ENCODE data around the gene P2RY11.

The P2RY11 gene

GRCh38 chr19:10111405-10111811, at the start of gene P2RY11:
Gene P2RY11, plus strand, starts transcription at chr19:10111693. Its CDS starts 29 bp downstream, at chr19:10111722.
- no peak for DNase-seq

DNA sequence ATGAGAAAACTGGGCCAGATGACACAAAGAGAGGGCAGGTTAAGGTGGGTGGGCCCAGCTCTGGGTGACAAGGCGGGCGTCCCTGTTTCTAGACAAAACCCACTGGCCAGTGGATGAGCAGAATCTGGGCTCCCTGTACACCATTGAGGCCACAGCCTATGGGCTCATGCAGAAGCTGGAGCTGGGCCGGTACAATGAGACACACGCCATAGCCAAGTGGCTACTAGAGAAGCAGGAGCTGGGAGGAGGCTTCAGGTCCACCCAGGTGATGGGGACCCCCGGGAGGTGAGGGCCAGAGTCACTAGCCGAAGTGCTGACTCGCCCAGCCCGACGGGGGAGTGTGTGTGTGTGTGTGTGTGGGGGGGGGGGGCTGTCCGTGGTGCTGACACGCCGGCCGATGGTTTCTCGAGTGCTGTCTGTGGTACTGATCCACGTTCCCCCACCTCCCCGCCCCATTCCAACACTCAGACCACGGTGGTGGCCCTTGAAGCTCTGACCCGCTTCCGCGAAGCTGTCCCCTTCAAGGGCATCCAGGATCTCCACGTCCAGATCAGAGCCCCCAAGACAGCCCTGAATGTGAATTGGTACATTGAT, 49.7 kb upstream of the P2RY11 start:
- DNase-seq, result no peak

DNA sequence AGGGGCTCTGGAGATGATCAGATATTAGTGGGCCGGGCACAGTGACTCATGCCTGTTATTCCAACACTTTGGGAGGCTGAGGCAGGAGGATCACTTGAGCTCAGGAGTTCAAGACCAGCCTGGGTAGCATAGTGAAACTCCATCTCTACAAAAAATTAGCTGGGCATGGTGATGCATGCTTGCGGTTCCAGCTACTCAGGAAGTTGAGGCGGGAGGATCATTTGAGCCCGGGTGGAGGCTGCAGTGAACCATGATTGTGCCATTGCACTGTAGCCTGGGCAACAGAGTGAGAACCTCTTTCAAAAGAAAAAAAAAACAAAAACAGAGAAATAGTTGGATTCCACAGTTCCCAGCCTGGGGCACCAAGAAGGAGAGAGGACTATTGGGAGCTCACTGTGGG, 43.3 kb upstream of the P2RY11 start:
- no peak for DNase-seq

GRCh38 chr19:10069046-10069445, 42.4 kb upstream of the P2RY11 start:
- no peak for DNase-seq

DNA sequence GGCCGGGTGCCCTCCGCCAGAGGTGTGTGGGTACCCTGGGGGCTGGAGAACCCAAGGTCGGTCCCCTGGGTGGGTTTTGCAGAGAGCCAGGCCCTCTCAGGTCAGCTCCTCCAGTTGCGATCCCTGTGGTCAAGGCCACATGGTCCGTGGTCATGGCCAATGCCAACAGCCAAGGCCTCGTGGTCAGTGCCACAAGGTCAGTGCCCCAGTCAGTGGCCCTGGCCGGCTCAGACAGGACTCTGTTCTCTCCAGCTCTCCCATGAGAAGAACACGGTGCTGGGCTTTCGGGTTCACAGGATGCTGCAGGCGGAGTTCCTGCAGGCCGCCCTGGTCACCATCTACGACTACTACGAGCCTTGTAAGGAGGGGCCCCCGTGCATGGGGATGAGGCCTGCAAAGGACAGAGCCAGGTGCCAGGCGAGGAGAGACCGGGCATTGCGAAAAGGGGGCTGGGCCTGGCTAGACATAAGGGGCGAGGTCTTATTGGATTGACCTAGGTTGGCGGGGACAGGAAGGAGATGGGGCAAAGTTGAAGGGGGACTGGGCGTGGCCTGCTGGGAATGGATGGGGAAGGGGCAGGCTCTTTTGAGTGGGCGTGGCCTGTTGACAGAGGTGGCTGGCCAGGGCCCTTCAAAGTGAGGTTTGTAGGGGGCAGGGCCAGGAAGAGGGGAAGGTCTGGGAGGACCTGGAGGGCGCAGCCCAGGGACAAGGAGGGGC, 40.6 kb upstream of the P2RY11 start:
- DNase-seq, result no peak

- DNase-seq, result peak; percentile 59
Observed at GRCh38 chr19:10074153-10074552, 37.3 kb upstream of the P2RY11 start.

DNA sequence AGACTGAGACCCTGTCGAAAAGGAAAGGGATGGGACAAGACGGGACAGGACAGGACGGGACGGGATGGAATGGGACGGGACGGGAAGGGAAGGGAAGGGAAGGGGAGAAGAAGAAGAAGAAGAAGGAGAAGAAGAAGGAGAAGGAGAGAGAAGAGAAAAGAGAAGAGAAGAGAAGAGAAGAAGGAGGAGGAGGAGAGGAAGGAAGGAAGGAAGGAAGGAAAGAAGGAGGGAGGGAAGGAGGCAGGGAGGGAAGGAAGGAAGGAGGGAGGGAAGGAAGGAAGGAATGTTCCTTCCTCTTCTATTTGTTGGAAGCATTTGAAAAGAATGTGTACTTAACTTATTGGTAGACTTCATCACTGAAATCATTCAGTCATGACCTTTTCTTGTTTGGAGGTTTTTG, 35.0 kb upstream of the P2RY11 start:
- no peak for DNase-seq

- no peak for DNase-seq
Observed at GRCh38 chr19:10078329-10078728, 33.2 kb upstream of the P2RY11 start.

GRCh38 chr19:10079031-10079453, 32.5 kb upstream of the P2RY11 start:
- no peak for DNase-seq

GRCh38 chr19:10083911-10084310, 27.6 kb upstream of the P2RY11 start:
- DNase-seq, result no peak

- DNase-seq, result no peak
Observed at GRCh38 chr19:10084803-10085202, 26.7 kb upstream of the P2RY11 start.

DNA sequence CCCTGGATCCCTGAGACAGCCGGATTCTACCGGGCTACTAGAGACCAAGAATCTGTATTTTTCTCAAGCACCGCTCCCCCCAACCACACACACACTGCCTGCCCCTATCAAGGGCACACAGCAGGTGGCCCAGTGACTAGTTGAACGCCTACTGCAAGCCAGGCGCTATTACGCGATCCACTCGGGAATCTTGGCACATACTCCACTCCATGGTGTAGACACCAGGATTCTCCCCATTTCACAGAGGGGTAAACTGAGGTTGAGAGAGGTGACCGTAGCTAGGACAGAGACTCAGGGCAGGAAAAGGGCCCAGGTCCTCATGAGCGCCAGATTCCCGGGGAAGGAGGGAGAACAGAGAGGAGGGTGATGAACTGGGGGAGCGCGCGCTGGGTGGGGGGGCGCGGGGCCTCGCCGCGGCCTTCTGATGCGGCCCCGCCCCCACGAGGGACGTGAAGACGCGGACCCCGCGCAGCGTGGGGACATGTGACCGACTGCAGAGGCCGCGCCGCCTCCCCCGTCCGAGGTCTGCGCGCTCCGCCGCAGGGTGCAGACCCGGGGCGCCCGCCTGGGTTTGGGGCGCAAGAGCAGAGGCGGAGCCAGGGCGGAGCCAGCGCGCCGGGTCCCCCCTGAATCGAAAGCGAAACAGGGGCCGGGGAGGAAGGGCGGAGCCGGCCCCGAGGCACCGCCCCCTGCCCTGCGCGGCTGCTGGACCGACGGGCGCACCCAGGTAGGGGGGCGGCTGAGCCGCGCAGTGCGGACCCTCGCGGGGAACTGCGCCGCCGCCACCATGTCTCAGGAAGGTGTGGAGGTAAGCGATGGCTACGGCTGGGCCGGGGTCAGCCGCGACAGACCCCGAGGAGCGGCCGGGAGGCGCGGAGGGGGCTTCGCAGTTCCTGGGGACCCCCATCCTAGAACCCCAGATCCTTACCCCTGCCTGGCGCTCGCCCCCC, 25.6 kb upstream of the P2RY11 start, which contains the start of gene SHFL:
Gene SHFL, plus strand, starts transcription at position 677 of the 950 bp plus-strand sequence. Its CDS starts 111 bp downstream, at position 788.
- DNase-seq, result peak; percentile 48

DNA sequence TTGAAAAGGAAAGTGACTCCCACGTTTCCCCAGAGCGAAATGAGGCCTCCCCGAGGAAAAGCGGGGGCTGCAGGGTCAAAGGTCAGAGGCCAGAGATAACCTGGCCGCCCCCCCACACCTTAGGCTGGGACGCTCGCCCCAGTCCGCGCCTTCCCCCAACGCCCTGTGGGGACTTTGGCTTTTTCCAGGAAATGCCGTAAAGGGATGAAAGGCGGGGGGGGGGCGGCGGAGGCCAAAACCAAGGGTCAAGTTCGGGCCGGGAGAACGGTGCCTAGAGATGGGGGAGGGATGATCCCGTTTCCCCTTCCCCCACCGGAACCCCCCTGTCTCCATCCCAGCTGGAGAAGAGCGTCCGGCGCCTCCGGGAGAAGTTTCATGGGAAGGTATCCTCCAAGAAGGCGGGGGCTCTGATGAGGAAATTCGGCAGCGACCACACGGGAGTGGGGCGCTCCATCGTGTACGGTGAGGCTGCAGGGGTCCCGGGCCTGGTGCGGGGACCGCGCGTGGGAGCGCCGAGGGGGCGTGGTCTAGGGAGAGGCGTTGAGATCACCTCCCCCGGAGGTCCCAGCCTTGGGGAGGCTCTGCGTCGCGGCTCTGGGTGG, 24.8 kb upstream of the P2RY11 start:
- DNase-seq, result no peak

- DNase-seq, result no peak
Observed at GRCh38 chr19:10087296-10088061, 24.0 kb upstream of the P2RY11 start.

DNA sequence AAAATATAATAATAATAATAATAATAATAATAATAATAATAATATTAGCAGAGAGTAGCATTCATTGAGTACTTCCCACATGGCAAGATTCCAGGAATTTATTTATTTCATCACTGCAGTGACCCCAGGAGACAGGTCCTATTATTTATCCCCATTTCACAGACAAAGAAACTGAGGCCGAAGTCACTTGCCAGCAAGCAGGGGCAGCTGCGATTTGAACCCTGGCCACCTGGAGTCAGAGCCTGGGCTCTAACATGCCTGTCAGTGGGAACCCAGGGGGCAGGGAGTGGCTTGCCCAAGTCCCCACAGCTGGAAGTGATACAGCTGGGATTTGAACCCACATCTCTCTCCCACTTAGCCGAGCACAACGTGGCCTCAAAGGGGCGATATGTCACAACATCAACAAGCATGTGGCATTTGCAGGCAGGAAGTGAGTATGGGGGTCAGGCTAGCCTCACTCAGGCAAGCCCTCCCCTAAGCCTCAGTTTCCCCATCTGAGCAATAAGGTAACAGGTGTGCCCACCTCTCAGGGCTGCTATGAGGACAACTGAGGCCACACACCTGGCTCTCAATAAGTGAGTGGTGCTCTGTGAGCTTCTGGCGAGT, 22.4 kb upstream of the P2RY11 start:
- DNase-seq, result no peak

DNA sequence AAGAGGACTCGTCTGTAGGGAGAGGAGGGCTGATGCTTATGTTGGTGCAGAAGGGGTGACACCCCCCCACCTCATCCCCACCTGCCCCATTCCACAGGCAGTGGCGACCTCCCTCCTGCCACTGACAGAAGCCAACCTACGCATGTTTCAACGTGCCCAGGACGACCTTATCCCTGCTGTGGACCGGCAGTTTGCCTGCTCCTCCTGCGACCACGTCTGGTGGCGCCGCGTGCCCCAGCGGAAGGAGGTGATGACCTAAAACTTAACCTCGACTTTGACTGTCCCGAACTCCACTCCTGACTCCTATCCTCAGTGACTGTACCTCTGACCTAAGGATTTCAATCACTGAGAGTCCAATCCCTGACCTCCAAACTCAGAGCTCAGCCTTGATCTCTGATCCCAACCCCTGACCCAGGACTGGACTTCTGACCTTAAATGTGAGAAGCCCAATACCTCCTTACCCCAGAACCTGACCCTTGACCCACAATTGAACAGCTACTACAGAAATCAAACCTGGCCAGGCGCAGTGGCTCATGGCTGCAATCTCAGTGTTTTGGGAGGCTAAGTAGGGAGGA, 21.6 kb upstream of the P2RY11 start:
- no peak for DNase-seq

DNA sequence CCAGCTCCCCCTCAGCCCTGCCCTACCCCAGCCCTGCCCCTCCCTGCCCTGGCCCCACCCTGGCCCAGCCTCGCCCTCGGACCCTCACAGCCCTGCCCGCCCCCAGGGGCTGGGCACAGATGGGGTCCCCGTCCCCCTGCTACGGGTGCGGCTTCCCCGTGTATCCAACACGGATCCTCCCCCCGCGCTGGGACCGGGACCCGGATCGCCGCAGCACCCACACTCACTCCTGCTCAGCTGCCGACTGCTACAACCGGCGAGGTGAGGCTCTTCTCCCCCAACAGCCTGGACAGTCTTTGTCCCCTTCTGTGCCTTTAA, 20.2 kb upstream of the P2RY11 start:
- no peak for DNase-seq

DNA sequence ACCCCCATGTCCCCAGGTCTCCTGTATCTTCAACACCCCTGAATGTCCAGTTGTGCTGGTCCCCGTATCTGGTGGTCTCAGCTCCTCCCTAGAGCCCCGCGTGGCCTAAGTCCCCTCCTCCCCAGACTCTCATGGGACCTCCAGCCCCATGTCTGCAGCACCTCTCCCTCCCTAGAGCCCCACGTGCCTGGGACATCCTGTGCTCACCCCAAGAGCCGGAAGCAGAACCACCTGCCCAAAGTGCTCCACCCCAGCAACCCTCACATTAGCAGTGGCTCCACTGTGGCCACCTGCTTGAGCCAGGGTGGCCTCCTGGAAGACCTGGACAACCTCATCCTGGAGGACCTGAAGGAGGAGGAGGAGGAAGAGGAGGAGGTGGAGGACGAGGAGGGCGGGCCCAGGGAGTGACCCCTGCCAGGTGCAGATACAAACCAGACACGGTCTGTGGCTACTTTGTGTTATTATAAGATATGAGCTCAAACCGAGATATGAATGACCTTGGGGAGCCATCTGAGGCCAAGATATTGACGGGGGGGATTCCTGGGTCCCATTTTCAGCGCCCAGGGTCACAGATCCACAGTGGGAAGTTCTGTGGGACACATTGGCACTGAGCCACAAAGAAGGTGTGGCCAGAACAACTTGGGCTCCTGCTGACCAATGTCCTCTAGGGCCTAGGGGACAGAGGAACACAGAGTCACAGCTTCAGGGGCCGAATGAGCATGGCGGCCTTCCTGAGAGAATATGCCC, 19.4 kb upstream of the P2RY11 start:
- no peak for DNase-seq

DNA sequence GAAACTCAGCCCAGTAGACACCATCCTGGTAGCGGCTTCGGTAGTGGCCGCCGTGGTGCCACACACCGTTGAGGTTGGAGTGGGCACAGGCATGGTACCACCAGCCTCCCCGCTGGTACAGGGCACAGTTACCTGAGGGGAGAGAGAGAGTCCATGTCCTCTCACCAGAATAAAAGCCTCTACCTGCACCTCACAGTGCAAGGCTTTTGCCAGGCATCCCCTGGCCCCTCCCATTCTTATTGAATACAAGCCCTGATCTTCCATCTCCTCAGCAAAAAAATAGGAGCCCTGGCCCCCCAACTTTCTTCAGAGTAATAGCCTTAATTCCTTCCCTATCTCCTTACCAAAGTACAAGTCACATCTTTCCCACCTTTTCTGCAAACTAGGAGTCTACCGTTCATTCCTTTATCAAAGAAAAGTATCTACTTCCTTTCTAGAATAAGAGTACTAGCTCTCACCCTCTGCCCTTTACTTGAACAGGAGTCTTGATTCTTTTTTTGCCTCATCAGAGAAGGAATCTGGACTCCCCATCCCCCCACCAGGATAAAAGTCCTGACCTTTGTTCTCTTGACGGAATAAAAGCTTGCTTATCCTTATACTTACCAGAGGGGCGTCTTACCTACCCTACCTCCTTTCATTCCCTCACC, 18.7 kb upstream of the P2RY11 start:
- no peak for DNase-seq
